ENCODE measurements around the gene STK33.

GRCh38 chr11:8484251-8484650 is 109.8 kb downstream of the STK33 start:
- TF ChIP-seq POLR2A (IDR thresholded peaks at IDR 0.05) = no peak
- no peak for TF ChIP-seq CTCF (IDR thresholded peaks at IDR 0.05)
